HL-60 (cell line): Measurements from ENCODE around the gene FOXK2.
"Not testable (repeated sequence)": the region's sequence is repeated elsewhere in the genome, so short reads cannot be mapped to it uniquely, and the experiment has no call there.

ENCODE experiments used
- CTCF ChIP-seq: IDR thresholded peaks from one replicate; pipeline ENCODE4 v1.5.1; 2011; ENCODE audit warnings: low read length, control low read depth, inconsistent platforms; ENCODE audit not compliant: insufficient read depth
- REST ChIP-seq: IDR thresholded peaks from 2 replicates; pipeline ENCODE4 v1.6.1; 2012; ENCODE audit warnings: low read depth; ENCODE audit not compliant: insufficient replicate concordance

- TF ChIP-seq CTCF, REST: not testable (repeated sequence)
These were observed 5.7 kb upstream of the FOXK2 start for GRCh38 chr17:82513864-82514263.
